Measurements from ENCODE around the gene NOP16.

NOP16 gene

DNA sequence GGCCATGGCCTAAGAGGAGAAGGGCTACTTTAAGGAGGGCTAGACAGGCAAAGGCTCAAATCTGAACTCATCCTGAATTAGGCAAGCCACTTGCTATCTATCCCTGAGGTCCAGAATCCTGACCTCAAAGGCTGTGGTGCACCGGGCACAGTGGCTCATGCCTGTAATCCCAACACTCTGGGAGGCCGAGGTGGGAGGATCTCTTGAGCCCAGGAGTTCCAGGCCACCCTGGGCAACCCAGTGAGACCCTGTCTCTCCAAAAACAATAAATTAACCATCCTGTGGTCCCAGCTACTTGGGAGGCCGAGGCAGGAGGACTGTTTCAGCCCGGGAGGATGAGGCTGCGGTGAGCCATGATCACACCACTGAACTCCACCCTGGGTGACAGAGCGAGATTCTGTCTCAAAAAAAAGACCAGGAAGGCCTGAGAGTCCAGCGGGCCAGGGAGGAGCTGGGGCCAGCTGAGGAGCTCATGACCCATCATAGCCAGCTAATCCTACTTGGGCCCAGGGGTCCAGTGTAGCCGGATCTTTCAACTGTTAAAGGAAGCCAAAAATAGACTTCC lies 4.0 kb downstream of the NOP16 start:
- DNase-seq, result no peak

DNA sequence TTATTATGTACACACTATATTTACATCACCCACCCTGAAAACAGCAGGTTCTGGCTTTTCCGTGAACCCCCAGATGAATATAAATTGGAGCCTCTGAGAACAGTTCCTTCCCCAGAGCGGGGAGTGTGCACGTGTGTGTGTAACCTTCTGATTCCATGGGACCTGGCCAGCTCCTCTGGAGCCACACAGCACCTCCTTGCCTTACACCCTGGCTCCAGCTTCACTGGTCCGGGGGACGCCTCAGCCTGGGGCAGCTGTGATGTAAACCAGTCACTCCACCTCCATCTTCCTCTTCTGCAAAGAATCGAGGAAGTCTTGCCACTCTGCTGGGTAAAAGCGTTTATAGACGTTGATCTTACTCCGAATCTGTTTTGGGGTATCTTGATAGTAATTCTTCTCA lies 4.4 kb downstream of the NOP16 start:
- DNase-seq, result no peak

DNA sequence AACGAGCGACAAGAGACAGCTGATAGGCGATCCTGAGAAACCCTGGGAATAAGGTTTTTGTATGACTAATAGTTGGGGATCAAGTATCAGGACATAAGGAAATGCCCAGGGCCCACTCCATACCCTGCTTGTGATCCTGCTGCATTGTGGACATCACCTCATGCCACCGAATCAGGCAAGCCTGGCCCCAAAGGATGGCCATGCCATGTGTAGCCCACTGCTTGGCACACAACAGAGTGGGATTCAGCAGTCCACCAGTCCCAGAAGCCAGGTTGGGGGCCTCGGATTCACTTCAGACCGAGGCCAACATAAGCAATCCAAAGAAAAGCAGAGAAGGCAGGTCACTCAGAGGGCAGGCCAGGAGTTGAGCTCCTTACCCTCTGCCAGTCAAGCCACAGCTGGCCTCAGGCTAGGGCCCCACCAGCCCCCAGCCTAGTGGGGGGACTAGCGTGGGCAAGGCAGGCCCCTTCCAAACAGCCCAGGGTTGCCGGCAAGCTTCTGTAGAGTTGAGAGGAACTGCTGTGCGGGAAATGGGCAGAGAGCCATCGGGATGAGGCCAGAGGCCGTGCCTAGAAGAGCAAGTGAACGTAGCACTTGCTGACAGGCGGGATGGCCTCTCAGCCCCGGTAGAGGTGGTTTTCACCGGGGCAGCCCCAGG lies 5.0 kb downstream of the NOP16 start:
- DNase-seq, result no peak

DNA sequence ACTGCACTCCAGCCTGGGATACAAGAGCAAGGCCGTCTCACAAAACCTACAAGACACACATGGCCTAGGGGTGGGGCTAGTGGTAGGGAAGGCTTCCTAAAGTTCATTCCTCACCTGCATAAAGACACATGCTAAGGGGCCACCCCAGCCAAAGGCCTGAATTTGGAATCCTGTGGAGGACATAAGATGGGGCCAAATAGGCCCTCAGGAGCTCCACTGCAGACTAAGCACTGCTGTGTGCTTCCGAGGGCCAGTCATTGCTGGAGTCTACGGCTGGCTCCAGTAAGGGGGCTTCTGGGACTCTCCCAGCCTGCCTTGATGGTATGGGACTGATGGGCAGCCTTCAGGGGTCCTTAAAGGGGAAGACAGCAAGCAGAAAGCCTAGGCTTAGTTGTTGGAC lies 5.7 kb downstream of the NOP16 start:
- no peak for DNase-seq

DNA sequence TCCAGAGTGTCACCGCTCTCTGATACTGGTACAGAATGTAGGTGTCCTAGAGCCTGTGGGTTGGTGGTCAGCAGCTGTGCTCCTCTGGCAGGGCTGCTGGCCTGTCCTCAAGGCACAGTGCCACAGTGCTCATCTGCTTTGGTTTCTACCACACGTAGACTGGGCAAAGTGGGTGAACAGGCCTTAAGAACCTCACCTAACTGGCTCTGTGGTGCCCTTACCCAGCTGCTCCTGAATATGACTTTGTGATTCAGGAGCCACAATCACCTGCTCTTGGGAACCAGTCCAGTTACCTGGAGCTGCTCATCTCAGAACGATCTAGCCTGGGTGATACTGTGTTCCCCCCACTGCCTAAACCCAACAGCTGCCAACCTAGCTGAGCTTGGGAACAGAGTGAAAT lies 6.4 kb downstream of the NOP16 start:
- DNase-seq, result no peak

DNA sequence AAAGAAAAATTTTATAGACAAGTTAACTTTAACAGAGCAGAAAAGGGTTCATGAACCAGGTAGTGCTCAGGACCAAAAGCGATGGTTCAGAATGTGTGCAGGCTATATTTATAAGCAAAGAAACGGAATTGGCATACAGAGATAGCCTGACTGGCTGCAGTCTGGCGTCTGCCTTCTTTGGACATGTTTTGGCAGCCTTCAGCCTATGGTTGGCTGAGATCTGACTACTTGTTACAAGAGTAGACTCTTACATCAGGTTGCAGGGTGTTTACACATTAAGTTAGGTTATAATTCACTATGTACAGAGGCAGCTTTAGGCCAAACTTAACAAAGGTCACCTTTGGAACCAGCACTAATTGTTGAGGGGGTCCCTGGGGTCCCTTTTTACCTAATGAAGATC lies 7.0 kb downstream of the NOP16 start:
- DNase-seq, result no peak

DNA sequence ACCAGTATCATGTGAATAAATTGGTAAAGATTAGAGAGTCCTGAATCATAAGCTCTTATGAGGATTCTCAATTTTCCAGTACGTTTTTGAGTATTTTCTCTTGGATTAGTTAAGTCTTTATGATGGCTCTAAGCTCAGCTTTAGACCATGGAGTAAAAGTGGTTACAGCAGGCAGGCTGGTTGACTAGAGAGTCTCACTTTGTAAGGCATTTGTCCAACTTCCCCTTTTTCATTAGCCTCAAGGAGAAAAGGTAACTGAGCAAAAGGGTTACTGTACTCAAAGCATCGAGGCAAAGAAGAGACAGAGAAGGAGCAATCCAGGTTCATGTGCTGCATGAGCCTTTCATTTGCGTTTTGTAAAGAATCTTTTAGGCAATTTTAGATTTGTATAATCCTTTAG lies 8.5 kb downstream of the NOP16 start:
- no peak for DNase-seq

DNA sequence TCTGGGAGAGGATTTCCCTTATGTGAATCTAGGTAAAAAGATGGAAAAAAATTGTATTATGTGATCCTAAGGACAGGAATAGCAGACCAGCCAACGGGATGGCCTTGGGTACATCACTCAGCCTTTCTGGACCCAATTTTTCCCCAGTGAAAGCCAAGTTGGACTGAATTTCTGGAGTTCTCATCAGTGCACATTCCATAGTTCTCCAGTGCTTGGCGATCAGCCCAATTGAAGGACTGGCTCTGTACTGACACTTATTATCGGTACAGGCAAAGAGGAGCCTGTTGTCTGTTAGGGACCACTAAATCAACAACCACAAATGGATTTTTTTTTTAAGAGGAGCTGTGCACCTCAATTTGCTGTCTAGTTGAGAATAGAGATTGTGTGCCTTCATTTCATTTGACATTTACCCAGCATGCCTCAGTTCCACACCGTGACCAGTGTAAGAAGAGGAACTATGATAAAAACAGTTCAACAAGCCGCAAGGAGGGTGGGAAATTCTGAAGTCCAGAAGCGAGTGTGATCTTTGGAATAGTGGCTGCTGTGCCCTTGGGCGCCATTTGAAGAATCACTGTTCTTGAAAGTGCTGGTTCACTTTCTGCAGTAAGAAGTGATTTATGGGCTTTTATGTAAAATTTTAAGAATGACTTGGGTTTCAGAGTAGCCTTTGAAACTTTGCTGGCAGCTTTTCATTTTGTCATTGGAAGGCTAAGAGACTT lies 15.1 kb downstream of the NOP16 start:
- no peak for DNase-seq

DNA sequence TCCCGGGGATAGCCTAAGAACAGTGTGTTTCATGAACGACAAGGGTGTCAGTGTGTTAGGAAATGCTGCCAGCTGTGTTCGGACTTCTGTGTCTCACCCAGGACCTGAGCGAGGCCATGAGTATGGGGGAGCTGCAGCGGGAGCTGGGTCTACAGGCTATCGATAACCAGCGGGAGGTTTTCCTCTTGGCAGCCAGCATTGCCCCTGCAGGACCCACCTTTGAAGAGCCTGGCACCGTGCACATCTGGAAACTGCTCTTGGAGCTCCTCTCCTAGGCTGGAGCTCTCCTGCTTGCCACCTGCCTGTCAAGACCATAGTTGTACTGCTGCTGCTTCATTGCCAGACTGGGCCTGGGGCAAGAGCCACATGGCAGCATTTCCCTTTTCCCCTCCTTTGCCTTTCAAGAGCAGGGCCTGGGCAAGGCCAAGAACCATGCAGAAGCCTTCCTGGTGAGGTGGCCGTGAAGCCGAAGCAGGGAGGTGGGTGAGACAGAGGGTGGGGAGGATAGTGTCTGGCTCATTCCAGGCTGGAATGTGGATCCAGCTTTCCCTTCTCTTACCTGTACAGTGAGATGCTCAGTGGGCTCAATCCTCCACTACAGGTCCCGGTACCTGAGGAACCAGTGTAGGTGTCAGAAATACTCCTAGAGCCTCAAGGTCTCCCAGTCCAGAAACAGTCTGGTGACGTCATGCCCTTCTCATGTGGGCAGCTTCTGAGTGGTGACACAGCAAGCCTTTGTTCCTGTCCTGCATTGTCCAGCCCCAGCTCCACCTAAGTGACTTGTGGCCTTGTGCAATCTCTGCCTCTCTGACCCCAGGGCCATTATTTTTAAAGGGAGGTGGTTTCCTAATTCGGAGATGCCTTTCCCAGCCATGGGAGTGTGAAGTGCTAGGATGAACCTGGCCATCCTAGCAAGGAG lies 16.5 kb downstream of the NOP16 start:
- no peak for DNase-seq

DNA sequence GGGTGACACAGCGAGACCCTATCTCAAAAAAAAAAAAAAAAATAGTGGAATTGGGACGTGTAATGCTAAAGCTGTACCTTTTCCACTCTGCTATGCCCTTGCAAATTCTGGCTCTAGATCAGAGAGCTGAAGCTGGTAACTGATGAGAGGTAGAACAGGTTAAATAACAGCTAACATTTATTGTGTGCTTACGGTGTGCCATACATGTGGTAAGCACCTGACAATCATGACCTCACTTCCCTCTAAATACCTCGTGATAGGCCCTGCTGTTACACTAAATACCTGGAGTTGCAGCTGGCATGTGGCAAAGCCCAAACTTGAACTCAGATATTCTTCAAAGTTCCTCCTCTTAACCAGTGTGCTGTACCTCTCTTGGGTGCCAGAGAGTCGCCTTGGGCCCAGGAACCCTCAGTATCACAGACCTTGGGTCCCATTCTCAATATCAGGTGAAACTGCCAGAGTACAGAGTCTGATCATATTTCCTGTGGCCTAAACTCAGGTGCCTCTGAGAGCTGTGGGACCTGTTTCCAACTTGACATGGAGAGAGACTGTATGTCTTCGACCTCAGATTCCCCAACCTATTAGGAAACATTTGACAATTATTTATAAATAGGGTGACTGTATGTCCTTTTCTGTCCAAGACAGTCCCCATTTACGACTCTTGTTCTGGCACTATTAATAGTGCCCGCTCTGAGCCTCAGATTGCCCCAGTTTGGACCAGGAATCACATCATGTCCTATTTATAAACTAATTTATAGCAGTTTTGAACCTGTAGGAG lies 18.3 kb downstream of the NOP16 start:
- no peak for DNase-seq

DNA sequence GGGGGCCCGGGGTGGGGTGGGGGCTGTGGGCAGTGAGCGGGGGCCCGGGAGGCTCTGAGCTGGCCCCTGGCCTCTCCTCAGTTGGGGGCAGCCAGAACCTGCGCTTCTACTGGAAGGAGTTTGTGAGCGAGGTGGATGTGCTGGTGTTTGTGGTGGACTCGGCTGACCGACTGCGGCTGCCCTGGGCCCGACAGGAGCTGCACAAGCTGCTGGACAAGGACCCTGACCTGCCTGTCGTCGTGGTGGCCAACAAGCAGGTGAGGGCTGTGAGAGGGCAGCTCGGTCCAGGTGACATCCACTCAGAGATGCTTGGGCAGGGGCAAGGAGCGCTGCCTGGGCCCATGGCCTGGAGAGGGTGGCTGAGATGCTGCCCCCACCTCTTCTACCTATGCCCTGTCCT lies 19.7 kb downstream of the NOP16 start:
- DNase-seq, result no peak

DNA sequence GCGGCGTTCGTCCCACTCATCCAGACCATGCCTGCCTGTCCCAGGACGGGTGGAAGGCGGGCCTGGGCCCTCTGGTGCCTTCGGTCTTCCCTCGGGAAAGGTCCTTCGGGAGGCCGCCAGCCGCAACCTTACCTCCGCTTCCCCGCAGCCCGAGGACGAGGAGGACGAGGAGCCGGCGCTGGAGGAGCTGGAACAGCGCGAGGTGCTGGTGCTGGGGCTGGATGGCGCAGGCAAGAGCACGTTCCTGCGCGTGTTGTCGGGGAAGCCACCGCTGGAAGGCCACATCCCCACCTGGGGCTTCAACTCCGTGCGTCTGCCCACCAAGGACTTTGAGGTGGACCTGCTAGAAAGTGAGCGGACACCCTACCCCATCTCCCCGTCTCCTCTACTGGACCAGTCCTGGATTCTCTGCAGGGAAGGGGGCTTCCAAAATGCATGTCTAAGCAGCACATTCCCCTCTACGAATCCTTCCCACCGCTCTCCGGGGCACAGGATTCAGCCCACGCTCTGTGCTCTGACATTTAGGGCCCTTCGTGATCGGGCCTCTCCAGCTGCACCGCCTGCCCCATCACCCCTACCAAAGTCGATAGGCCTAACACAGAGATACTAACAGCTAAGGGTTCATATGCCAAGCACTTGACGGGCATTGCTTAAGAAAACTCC lies 22.0 kb downstream of the NOP16 start:
- DNase-seq, result no peak

DNA sequence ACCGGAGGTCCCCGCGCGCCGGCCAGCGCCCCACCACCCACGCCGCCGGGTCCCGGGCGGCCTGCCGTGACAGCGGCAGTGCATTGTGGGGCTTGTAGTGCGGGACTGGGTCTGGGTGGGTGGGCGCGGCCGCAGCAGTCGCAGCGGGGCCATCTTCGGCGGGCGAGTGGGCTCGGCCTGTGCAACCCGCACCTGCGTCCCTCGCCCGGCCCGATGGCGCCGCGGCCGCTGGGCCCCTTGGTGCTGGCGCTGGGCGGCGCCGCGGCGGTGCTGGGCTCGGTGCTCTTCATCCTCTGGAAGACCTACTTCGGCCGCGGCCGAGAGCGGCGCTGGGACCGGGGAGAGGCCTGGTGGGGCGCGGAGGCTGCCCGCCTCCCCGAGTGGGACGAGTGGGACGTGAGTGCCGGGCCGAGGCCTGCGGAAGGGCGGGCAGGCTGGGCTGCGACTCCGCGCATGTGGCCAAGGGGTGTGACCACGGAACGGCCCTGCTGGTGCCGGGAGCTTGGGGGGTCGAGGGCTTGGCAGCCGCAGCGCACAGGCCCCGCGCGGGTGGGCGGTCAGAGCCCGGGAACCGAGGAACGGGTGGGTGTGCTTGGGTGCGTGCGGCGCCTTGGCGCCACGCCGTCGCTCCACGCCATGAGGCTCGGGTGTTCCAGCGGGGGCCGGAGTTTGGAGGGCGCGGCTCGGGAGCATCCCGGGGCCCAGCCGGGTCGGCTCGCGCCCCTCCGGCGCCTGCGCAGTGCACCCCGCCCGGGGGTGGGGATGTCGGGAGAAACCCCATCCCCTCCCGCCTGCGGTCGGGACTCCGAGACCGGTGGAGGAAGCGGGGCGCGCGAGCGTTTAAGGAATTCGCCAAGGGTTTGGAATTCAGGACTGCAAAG lies 22.8 kb downstream of the NOP16 start, which contains the start of gene ARL10:
Gene ARL10 (plus strand): TSS at position 137 of the 881 bp plus-strand sequence. CDS start 77 bp downstream, at position 214.
- peak; percentile 66 for DNase-seq

DNA sequence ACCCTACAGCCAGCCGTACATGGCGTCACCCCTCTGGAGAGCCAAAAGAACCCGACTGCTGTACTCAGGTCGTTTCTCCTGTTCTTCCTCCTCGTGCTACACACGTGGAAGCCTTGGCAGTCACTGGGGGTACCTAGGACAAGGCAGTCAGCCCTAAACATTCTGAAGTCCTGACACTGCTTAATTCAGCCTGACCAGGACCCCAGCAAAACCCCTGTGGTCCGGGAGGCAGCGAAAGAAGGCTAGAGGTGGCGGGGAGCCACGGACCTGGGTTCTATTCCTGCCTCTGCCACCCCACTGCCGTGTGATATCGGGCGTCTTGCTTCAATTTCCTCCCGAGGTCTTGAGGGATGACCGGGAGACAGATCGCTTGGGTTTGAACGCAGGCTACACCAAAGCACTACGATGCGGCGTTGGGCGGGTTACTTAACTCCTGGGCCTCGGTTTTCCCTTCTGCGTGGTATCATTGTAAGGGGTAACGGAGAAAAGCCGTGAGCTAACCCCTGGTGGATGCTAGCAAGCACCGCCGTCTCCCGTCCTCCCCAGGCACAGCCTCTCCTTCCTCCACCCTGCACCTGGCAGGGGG lies 23.5 kb downstream of the NOP16 start:
- no peak for DNase-seq

DNA sequence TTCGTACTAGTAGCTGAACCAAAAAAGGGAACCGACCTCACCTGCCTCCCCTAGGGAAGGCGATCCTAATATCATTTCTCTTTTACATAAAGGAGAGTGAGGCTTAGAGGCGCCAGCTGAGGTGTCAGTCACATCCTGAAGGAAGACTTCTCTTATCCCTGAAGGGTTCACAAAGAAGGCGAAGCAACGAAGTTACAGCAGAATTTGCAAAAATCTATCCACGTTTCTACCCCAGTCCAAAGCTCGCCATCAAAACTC lies 26.2 kb downstream of the NOP16 start:
- DNase-seq, result no peak

DNA sequence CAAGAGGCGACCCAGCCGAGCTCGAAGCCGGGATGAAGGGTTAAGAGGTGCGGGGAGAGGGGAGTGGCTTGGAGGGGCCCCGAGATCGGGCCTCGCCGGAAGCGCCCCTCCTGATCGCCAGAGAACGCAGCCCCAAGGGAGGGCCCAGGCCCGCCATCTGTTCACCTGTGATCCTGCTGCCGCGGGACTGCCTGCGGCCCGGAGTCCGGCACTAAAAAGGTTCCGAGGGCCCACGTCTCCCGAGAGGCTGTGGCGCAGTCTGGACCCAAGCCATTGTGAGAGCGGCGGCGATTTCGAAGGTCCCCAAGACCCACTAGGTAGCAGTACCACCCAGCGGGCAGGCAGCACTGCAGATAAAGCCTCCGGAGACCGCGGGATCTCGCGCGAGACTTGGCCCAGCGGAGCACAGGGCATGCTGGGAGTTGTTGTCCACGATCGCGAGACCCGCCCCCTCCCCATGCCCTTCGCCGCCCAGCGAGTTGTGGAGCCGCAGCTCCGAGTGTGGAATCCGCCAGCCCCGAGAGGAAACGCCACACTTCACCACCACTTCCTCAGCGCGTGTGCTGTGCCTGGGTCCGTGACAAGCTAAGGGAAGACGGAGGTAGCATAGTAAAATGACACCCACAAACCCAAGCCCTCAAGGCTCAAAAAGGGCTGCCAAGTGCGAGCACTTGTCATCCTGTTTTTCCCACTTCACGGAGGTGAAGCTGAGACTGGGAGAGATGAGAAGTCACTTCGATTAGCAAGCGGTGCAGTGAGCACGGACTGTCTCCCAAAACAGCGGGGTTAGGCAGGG lies 26.8 kb downstream of the NOP16 start, which contains the start of gene KIAA1191:
Gene KIAA1191 (minus strand): TSS at position 328 of the 796 bp plus-strand sequence. CDS start 2,256 bp downstream, outside the sequence.
- DNase-seq, result peak; percentile 93

DNA sequence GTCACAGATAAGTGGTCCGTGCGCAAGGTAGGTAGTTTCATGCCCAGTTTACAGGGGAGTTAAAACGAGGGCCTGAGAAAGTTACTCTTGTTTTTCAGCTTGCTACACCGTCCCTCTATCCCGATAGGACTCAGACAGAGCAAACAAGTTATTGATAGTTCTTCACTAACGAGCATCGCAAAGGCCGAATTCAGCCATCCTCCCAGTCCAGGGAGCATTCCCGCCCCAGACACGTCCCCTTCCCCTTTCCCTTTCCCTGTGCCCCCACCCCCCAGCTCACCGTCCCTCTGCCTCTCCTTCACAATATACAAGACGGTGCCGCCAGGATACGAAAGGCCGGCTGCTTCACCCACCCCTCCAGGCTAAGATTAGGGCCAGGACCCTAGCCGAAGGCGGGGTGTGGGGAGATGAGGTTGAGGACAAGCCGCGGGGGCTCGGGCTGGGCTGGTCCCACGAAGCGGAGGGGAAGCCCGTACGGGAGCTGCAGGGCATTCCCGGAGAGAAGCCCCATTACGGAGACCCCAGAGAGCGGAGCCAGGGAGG lies 27.4 kb downstream of the NOP16 start:
- no peak for DNase-seq

DNA sequence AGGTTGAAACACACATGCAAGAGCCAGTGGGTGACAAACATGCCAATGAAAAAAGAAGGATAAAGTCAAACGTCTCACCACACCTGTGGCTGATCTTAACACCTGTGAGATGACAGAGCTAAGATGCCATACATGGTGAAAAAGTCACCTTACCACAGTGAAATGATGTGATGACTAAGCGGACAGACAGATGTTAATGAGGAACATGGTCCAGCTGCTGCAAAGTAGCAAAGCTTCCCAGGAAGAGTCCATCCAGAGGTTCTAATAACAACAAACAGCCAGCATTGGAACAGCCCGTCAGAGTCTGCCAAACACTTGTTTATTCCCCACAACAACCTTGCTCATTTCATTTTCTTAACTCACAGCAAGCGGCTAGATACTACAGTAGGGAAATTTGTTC lies 28.7 kb downstream of the NOP16 start:
- DNase-seq, result no peak

DNA sequence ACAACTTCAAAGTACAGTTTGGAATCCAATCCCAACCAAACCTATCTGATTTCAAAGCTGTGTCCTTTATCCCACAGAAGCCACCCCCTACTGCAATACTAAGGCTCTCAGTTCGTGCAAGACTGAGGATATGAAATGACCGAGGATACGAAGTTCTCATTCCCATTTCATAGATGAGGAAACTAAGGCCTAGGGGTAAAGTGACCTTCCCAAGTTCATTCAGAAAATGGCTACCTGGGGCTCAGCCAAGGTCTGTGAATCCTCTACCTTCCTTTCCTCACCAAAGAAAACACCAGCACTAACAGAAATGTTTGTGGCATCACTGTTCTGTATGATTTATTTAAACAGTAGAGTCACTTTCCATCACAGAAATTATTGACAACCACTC lies 32.2 kb downstream of the NOP16 start:
- DNase-seq, result no peak
